ENCODE data around the gene OGA.

OGA gene

DNA sequence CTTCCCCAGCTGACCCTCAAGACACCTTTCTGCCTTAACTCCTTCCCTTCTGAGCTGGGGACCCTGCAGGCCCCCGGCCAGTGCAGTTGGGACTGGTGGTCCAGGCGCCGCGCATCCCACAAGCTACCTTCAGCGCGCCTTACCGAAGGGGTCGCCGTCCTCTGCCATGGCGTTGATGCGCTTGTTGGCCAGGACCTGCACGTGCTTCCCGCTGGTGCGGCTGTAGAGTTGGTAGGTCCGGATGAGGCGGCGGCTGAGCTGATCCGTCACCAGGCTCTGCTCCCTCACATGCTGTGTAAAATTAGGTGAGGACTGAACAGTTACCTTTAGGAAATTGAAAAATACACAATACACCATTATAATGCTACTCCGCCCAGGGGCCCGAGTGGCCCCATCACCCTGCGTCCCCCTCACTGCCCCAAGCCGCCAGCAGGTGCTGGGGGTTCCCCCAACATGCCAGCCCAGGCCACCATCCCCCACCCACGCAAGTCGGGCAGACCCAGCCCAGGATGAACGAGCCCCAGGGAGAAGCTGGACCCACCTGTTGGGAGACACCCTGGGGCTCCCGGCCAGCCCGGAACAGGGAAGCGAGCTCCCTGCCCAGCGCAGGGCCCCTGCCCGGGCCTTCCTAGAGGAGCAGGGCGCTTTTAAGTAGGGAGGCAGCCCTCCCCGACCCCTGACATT is 43.5 kb downstream of the OGA start:
- peak in 1 of 6 experiments; percentile 10 for DNase-seq

DNA sequence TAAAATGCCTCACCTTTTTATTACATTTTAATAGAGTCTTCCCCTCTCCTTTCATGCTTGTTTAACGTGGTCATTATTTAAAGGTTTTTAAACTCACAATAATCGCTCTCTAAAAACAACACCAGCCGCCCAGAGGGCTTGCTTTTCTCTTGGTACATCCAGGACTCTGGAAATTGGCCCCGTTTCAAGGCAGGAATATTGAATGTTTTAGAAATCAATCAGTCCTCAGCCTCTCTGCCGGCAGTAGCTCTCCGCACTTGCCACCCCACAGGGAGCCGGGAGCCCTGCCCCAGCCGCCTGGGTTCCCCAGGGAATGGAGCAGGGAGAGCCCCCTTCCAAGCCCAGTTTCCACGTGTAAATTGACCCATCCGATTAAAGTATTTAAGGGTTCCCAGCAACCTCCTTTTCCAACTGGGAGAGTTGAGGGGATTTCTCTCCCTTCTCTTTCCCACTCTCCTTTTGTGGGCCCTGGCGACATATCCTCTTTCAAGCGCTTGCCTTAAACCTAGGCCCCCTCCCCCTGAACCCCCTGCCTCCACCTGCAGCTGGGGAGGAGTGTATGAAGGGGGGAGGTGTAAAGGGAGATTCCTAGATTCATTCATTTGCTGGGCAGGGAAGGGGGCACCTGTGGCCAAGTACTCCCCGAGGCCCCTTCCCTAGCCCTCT is 44.2 kb downstream of the OGA start:
- no peak for DNase-seq

DNA sequence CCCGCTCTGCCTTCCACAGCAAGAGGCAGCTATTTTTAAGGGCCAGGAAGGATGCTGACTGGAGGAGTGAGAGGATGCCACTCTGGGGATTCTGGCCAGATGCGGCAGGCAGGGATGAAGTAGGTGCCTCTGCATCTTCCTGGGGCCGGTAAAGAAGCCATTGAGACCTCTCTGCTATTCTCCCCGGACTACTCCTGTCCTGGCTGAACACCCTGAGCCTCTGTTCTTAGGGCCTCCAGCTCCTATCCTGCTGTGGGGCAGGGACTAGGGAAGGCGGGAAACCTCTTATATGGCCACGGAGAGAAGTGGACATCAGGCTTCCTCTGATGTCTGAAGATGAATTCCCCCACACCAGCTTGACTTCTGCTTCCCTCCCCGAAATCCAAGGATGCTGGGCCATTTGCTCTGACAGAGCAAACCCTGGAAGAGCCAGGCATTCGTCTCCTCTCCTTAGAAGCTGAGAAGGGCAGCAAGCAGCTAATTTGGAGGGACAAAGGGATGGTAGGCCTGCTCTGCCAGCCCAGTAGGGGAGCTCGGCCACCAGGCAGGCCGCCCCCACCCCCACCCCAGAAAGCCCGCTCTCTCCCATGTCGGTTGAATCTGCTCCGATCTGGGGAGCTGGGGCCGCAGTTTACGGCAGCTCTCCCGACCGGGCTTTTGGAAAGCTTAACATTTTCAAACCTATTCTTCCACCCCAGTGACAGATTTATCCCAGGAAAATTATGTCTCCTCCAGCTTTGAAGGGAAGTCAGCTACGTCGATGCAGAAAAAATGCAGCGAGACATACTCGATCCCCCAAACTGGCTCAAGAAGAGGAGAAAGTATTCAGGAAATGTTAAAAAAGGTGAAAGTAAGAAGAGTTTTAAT is 45.1 kb downstream of the OGA start:
- DNase-seq: no peak

DNA sequence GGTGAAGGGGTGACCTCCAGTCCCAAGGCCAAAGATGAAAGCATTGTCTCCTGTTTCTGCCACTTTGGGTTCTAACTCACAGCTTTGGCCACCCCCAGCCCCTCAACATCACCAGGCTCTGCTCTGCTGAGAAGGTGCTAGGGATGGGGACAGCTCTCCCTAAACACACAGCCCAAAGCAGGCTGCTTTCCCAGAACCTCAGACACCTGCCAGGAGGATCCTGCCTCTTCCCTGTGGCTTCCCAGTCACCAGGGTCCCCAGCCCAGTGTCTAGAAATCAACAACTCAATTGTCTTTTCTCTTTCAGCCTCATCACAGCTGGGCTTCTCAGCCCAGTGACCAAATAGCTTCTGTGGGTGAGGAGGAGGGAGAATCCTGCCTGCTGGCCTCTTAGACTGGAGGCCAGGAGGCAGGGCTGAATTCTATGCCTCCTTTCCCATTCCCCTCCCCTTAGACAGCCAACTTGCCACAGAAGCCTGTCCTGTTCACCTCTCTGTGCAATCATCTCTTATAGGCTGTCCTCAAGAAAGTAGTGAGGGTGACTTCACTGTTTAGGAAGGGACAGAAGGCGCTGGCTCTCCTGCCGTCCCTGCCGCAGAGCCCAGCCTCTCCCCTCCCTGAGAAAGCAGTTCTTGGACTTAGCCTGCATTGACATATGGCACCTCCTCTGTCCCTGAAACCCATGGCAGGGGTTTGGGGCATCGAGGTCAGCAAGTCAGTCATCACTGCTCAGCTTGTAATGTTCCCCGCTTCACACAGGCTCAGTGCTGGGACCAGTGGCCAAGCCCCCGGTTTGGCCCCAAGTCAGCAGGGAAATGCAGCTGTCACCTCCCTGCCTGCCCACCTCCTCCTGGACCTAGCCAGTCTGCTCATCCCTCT is 46.0 kb downstream of the OGA start:
- DNase-seq: no peak

DNA sequence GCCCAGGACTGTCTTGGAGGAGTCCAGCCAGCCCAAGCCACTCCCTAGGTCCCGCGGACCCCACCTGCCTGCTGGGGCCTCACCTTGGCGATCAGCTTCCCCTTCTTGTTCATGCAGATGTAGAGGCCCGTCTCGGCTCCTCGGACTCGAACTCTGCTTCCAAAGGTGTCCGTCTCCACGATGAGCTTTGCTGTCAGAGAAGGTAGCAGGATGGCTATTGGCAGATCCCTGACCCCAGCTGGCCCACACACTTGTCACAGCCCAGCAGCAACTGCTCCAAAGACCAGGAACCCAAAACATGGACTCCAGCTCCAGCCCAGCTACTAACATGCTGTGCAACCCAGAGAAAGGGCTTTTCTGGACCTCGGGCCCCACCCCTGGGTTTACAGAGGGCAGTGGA is 46.9 kb downstream of the OGA start:
- DNase-seq: no peak

DNA sequence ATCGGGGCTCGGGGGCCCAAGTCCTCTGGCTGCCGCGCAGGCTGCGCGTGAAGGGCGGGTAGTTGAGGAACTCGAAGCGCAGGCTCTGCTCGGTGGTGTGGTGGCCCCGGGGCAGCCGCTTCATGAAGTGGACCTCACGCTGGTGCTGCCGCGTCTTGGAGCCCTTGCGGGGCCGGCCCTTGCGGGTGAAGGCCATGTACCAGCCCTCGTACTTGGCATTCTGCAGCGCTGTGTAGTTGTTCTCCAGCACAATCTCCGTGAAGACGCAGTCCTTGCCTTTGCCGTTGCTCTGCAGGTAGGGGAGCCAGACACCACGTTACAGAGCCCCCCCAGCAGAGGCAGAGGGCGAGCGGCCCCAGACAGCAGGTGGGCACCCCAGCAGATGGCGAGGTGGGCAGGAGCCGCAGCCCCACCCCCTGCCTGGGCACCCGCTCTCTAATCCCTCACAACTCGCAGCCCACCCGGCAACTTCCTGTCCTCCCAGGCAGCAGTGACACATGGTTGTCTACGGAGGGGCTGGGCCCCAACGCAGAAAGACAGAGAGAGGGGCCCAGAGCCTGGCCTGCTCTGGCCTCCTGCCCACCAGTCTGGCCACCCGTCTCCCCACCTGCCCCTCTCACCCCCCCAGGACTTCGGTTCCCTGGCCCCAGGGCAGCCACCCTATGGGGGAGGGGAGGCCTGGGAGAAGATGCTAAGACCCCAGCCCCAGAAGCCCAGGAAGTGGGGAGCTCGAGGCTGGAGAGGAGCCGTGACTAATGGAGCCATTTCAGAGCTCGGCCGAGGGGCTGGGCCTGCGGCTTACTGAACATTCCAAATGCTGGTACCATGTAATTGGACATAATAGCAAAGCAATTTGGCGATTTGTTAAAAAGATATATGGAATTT is 47.7 kb downstream of the OGA start:
- DNase-seq: no peak

DNA sequence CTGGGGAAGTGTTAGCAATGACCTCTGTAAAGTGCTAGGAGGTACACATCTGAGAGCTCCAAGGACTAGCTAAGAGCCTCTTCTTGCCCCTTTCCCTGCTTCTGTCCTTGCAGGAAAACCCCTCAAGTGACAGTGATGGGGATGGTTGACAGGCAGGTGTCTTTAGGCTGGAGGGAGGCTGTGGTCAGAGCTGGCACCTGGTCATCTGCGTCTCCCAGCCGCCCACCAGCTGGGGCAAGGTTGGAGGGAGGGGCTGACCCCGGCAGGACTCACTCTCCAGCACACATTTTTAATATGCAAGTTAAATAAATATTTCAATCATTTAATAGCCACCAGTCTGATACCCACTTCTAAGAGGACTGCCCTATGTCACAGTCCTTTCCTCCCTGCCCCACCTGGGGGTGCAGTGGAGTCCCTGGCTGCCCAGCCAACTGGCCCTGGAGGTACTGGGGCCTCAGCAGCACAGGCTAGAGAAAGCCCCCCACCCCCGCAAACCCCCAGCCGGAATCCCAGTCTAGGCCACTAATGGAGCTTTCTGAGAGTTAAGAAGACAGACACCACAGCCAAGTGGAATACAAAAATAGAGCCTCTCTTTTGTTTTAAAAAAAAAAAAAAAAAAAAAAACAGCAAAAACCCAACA is 48.6 kb downstream of the OGA start:
- DNase-seq: no peak

DNA sequence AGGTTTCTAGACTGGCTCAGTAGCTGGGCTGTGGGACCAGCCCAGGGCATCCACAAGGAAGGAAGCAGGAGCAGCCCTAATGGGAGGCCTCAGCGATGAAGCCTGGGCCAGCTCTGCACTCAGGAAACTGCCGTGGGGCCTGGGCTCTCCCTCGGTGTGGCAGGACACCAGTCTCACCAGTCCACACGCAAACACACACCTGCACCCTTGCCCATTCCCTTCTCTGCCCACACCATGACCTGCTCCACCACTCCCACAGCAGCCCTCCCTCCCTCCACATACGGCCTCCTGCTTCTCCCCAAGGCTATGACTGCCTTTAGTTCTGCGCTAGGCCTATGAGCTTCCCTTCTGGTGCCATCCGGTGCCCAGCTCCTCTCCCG is 49.5 kb downstream of the OGA start:
- DNase-seq: no peak

DNA sequence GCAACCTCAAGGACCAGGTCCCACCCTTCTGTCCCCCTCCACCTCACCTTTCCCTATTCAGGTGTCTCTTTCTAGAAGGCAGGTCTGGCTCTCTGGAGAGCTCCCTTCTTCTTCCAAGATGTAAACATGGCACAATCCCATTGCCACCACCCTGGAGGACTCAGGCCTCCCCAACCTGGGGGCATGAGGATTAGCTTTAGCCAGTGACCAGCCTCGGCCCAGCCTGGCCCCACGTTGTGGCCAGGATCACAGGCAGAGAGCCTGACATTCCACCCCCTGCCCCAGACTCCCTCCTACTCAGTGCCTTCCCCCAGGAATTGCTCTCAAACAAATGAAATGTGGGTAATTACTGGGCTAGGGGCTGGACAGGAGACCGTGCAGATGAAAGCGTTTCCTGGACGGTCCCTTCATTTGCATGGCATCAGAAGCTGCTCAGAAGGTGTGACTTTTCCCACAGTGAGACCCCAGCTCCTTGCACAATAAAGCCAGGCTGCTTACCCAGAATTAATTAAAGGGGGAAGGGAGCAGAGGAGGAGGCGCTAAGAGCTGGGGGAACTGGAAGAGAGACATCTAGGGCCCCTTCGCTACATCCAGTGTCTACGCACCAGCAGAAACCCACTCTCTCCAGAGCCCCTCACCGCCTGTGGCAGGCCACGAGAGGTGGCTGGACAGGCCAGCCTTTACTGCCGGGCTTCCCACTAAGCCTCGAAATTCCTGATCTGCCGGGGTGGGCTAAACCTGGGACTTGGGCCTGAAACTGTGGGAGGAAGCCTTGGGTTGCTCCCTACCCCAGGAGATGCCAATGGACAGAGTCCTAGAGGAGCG is 50.1 kb downstream of the OGA start:
- no peak for DNase-seq

DNA sequence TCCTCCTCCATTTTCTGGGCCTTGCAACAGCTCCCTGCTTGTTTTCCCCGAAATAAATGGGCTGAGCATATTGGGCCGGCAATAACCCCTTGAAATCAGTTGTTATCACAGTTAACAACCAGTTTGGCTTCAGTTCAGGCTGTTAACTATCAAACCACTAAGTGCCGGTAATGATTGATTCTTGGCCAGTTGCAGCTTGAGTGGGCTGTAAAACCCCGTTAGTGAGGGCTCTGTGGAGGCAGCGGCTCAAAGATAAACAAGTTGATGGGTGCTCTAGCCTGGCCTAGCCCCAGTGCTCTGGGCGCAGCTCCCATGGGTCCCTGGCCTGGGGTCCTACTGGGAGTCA is 50.7 kb downstream of the OGA start:
- DNase-seq: no peak

DNA sequence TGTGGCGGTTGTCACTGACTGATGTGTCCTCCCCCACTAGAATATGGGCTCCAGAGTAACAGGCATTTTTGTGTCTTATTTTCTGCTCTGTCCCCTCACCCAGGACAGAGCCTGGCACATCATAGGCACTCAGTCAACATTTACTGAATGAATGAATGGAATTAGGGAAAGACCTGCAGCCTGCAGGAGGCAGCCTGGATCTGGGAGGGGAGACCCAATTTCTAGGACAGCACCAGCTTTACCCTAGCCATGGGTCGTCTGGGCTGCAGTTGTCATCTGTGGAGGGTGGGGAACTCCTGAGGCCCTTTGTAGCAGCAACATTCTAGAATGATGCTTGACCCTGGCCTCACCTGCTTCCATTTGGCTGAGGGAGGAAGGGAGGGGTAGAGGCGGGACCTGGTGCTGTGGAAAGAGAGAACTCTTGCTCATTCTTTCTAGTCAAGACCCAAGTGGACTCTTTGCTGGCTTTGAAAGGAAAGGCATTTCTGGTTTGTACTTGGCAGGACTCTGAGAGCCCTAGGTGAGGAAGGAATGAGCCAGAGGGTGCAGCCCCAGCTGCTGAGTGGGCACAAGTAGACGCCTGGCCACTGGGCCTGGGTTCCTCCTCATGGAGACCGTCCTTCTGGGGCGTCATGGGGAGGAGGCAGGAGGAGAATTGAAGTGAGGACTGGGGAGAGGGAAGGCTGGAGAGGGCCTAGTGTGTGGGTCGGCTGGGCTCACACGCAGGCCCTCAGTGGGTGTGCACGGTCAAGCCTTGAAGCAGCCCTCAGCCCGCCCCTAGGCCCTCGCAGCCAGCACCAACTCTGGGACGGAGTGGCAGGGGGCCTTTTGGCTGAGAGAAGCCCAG is 51.3 kb downstream of the OGA start:
- no peak for DNase-seq

DNA sequence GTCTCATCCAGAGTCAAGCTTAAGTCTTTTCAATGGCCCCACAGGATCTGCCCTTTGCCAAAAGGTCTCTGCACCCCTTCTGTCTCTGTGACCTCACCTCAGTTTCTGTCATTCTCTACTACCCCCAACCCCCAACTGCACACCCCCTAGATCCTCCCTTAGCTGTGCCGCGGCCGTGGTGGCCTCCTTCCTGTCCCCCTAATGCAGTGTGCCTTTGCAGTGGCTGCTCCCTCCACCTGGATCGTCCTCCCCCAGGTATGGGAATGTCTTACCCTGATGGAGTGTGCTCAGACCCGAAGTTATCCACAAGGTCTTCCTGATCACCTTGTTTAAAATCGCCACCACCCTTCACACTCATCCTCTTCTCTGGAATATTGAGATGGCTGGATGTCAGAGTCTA is 51.9 kb downstream of the OGA start:
- no peak for DNase-seq

DNA sequence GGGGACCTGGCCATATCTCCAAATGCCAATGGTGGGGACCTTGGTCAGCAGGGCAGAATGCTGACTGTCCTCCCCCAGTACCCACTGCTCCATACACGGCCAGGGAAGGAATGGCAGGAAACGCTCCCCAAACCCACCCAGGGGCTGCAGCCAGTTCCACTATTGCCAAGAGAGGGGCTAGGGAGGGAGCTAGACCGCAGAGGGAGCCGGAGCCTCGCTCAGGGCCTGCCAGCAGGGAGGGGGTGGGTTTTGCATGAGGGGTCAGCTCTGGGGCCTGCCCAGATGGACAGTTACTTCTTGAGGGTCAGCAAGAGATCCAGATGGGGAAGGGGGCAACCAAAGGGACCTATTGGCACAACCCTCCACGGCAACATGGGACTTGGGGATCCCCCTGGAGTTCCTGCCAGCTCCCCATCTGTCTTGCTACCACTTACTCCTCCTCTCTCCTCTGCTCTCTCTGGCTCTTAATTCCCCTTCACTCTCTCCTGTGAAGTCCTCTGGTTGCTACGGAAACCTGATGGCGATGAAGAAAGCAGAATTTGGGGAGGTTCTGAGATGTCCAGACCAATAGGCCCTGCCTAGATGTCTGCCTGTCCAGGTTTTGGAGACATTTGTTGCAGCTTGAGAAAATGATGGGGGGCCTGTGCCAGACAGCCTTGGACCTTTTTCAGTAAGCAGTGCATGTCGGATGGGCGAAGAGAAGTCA is 55.0 kb downstream of the OGA start:
- no peak for DNase-seq

DNA sequence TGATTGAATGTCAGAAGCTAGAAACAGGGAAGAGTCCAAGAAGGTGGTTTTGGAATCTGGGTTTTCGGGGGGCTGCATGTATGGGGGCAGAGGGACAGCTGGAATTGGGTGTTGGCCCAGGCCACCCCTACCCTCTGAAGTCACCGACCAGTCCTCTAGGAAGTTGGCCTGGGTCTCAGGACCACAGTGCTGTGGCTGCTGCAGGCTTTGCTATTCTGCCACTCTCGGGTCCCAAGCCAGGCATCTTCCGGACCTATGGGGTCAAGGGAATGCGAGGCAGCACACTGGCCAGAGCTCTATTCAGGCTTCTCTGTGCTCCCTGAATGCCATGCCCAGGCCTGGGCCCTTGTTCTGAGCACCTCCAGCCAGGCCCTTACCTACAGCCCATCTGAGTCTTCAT is 55.5 kb downstream of the OGA start:
- DNase-seq: no peak

DNA sequence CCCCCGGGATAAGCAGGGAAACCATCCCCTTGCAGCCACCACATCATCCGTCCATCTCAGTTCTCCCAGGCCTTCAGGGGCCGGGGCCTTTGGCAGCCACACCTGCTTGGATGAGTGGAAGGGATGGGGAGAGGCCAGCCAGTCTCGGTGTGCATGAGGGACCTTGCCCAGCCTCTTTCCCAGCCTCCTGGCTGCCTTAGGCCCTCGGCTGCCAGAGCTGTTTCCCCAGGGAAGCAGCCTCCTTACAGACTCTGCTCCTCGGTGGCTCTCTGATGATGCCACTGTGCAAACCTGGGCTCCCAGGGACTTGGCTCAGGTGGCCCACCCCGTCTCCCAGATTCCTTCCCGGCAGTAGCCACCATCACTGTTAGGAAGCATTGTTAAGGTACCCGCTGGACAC is 57.0 kb downstream of the OGA start:
- DNase-seq: no peak

DNA sequence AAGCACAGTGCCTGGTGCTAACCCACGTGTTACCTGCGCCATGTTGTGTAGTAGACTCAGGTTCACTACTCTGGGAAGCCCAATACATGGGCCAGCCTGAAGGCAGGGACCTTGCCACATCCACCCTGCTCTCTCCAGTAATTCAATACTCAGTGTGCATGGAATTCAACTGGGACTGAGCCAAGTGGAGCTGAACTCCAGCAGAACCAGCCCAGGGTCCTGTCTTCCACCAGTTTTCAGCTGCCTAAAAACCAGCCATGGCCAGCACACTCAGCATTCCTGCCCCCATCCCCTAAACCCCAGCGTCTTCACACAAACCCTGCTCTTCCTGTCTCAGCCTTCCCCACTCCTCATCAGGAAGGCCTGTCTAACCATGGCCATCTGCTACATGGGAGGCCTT is 57.7 kb downstream of the OGA start:
- no peak for DNase-seq

DNA sequence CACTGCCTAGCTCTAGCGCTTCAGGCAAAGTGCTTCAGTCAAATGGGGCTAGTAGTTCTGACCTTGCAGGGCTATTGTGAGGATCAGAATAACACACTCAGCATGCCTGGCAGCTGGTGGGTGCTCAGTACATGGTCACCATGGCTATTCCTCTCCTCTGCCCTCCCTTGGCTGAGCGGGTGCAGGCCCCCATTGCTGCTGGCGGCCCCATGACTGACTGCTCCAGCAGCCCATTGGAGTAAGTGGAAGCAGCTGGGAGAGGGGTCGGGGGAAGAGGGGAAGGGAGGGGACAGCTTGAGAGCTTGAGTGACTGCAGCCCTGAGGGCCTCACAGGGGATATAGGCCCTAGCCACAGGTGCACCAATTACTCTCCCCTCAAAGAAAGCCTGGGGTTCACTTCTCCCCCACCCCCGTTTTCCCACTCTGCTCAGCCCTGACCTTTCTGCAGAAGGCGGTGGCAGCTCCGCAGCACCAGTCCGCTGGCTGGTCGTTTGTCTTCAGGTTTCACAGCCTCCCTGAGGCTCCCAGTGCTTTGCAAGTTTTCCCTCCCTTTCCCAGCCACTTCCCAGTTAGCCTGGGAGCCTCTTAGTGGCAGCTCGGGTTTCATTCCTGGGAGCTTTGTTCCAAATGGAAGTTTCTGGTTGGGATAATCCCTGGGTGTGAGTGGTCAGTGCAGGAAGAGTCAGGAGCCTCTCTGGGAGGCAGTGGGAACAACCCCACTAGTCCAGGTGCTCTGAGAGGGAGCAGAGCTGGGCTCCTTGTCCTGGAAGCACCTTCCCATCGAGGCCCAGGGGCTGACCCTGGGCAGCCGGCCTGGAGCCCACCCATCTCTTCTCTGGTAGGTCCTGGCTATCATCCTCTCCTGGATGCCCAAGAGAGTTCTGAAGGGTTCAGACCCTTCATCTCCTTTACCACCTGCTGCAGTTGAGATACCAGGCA is 58.7 kb downstream of the OGA start:
- DNase-seq: no peak

DNA sequence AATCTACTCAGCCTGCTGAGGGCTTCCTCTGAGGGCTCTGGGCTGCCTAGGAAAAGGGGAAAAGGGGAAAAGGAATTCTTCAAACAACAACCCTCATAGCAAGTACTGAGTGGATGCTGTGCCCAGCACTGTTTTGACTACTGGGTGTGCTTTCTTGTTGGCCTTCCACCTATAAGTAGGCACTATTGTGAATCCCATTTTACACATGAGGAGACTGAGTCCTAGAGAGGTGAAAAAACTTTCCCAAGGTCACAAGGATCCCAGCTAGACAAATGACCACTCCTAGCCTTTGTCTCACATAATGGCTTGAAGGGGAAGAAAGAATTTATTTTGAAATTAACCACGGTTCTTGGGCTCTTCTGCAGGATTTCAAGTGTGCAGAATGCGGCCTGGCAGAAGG is 59.4 kb downstream of the OGA start:
- no peak for DNase-seq

Data from stimulated activated naive CD4-positive, alpha-beta T cell (primary cell).